ENCODE data around the gene ADIG.

Gene ADIG

DNA sequence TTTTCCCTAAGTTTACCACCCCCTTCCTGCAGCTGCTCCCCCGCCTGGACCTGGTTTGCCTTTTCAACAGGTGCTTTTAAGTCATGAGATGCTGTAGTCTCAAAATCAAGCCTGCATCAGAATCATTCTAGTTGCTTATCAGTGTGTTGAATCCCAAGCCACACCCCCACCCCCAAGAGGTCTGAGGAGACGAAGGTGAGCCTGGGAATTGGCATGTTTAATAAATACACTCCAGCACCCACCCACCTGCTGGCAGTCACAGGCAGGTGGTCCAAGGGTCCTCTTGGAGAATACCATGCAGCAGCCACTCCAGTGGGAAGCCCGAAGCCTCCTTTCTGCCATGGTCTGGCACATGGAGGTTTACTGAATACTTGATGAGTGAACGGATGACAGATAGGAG lies 1.1 kb upstream of the ADIG start:
- Histone ChIP-seq H3K9me3 (ENCODE audit: insufficient read depth, low read length) (no peaks in the 10 kb centered on the region), H3K9ac (ENCODE audit: low read length) (no peak overlapping the region), H3K27ac (ENCODE audit: low read depth, low read length) (no peak overlapping the region), H3K36me3 (ENCODE audit: low read length) (no peaks in the 10 kb centered on the region; the same call in 1 of the 2 replicates), H4K20me1 (ENCODE audit: low read depth, low read length) (no peaks in the 10 kb centered on the region), H3F3A (ENCODE audit: insufficient read depth) (no peaks in the 10 kb centered on the region), H3K4me2 (ENCODE audit: low read depth, low read length, poor library complexity, severe bottlenecking) (no peak overlapping the region), H3K4me3 (ENCODE audit: insufficient read depth, low read length, poor library complexity, severe bottlenecking) (no peak overlapping the region), H3K79me2 (ENCODE audit: insufficient read depth, low read length) (no peaks in the 10 kb centered on the region), H3K27me3 (ENCODE audit: low read length) (no peaks in the 10 kb centered on the region), H3K9me2 (replicated peaks; ENCODE audit: insufficient read depth, low read length) (no peaks in the 10 kb centered on the region), H2AFZ (ENCODE audit: low read depth, low read length, severe bottlenecking) (no peak overlapping the region)
- TF ChIP-seq, protein P1, sequence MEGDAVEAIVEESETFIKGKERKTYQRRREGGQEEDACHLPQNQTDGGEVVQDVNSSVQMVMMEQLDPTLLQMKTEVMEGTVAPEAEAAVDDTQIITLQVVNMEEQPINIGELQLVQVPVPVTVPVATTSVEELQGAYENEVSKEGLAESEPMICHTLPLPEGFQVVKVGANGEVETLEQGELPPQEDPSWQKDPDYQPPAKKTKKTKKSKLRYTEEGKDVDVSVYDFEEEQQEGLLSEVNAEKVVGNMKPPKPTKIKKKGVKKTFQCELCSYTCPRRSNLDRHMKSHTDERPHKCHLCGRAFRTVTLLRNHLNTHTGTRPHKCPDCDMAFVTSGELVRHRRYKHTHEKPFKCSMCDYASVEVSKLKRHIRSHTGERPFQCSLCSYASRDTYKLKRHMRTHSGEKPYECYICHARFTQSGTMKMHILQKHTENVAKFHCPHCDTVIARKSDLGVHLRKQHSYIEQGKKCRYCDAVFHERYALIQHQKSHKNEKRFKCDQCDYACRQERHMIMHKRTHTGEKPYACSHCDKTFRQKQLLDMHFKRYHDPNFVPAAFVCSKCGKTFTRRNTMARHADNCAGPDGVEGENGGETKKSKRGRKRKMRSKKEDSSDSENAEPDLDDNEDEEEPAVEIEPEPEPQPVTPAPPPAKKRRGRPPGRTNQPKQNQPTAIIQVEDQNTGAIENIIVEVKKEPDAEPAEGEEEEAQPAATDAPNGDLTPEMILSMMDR (IDR thresholded peaks at IDR 0.05; ENCODE audit: insufficient read depth, low read length, poor library complexity, severe bottlenecking), result no peak
- TF ChIP-seq EZH2phosphoT487 (conservative IDR thresholded peaks at IDR 0.05; ENCODE audit: low read length), result no peak

DNA sequence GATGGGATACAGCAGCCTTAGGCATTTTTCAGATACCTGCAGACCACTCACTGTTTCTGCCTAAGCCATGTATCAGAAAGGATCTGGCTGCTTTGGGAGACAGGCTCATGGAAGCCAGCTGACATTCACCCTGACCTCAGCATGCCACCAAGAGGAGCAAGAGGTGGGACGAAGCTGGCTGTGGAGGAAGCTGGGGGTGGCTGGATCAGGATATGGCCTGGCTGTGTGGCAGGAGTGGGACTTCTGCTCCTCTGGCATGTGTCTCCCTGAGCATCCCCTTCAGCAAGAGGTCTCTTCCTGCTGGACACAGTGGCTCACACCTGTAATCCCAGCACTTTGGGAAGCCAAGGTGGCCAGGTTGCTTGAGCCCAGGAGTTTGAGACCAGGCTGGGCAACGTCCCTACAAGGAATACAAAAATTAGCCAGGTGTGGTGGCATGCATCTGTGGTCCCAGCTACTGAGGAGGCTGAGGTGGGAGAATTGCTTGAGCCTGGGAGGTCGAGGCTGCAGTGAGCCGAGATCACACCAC lies 897 bp downstream of the ADIG start:
- Histone ChIP-seq H3K4me3 (ENCODE audit: insufficient read depth, low read length, poor library complexity, severe bottlenecking) (no peak overlapping the region), H3K27ac (ENCODE audit: low read depth, low read length) (no peak overlapping the region), H3K4me2 (ENCODE audit: low read depth, low read length, poor library complexity, severe bottlenecking) (no peak overlapping the region), H3K79me2 (ENCODE audit: insufficient read depth, low read length) (no peaks in the 10 kb centered on the region), H3K9me3 (ENCODE audit: insufficient read depth, low read length) (no peaks in the 10 kb centered on the region), H3K9ac (ENCODE audit: low read length) (no peak overlapping the region), H3K9me2 (replicated peaks; ENCODE audit: insufficient read depth, low read length) (no peaks in the 10 kb centered on the region), H3K27me3 (ENCODE audit: low read length) (no peaks in the 10 kb centered on the region), H2AFZ (ENCODE audit: low read depth, low read length, severe bottlenecking) (no peak overlapping the region), H4K20me1 (ENCODE audit: low read depth, low read length) (no peaks in the 10 kb centered on the region), H3K36me3 (ENCODE audit: low read length) (no peaks in the 10 kb centered on the region), H3F3A (ENCODE audit: insufficient read depth) (no peaks in the 10 kb centered on the region)
- TF ChIP-seq EZH2phosphoT487 (conservative IDR thresholded peaks at IDR 0.05; ENCODE audit: low read length), result no peak
- TF ChIP-seq, protein P1 (IDR thresholded peaks at IDR 0.05; ENCODE audit: insufficient read depth, low read length, poor library complexity, severe bottlenecking), result no peak

DNA sequence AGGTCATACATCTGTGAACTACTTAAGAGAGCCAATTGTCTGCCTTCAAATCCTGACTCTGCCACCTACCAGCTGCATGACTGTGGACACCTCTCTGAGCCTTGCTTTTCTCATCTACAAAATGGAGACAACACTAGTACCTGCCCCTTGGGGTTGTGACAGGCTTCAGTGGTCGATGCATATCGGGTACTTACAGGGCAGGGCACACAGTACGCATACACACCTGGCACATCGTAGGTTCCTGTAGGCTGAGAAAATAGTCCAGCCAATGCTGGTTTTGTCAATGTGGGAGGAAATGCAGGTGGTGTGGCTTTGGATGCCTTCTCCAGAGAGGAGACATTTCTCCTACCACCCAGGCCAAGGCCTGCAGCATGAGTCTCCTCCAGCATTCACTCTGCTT lies 2.3 kb downstream of the ADIG start:
- Histone ChIP-seq H3K9me2 (replicated peaks; ENCODE audit: insufficient read depth, low read length) (no peaks in the 10 kb centered on the region), H3K27ac (ENCODE audit: low read depth, low read length) (no peak overlapping the region), H3K27me3 (ENCODE audit: low read length) (no peaks in the 10 kb centered on the region), H3K79me2 (ENCODE audit: insufficient read depth, low read length) (no peaks in the 10 kb centered on the region), H3K4me3 (ENCODE audit: insufficient read depth, low read length, poor library complexity, severe bottlenecking) (no peak overlapping the region), H3F3A (ENCODE audit: insufficient read depth) (no peaks in the 10 kb centered on the region), H3K9ac (ENCODE audit: low read length) (no peak overlapping the region), H3K36me3 (ENCODE audit: low read length) (no peaks in the 10 kb centered on the region), H3K4me2 (ENCODE audit: low read depth, low read length, poor library complexity, severe bottlenecking) (no peak overlapping the region), H2AFZ (ENCODE audit: low read depth, low read length, severe bottlenecking) (no peak overlapping the region), H3K9me3 (ENCODE audit: insufficient read depth, low read length) (no peaks in the 10 kb centered on the region), H4K20me1 (ENCODE audit: low read depth, low read length) (no peaks in the 10 kb centered on the region)
- no peak for TF ChIP-seq EZH2phosphoT487 (conservative IDR thresholded peaks at IDR 0.05; ENCODE audit: low read length)
- TF ChIP-seq, protein P1 (IDR thresholded peaks at IDR 0.05; ENCODE audit: insufficient read depth, low read length, poor library complexity, severe bottlenecking), result no peak

All from SU-DHL-6 (cell line).